Left renal cortex interstitium (tissue), 4 donors: Measurements from ENCODE around the gene DPH3. TPM values are rescaled to one million over a fixed set of nuclear protein-coding genes. Genes with fewer than 3 reads are reported as not detected.

ENCODE experiments used
- DNase-seq, 4 donors: peaks; one replicate each; pipeline ENCODE4 v3.0.0-alpha.2; 2013; ENCODE audit warnings: low read depth in 4 of 4, low spot score in 2 of 4, missing footprints in 1 of 4
- polyA plus RNA-seq, 4 donors: library from polyadenylated mRNA; unstranded; fragments of 120-200 nt; gene quantifications; one replicate each; pipeline ENCODE4 v1.2.1, GENCODE V29; 2013; ENCODE audit not compliant: insufficient read length in 4 of 4

Gene DPH3
- polyA plus RNA-seq, 4 donors: 21.0 to 27.0 (median 25.7) TPM

GRCh38 chr3:16236856-16237393 lies 27.8 kb downstream of the DPH3 start:
- DNase-seq: no peak

- no peak for DNase-seq
These were observed 28.6 kb downstream of the DPH3 start for GRCh38 chr3:16236030-16236639.

- no peak for DNase-seq
These were observed 30.5 kb downstream of the DPH3 start for GRCh38 chr3:16234281-16234680.

GRCh38 chr3:16233806-16234205 lies 30.9 kb downstream of the DPH3 start:
- no peak for DNase-seq

GRCh38 chr3:16231983-16232382 lies 32.8 kb downstream of the DPH3 start:
- DNase-seq: no peak

- no peak for DNase-seq
These were observed 35.1 kb downstream of the DPH3 start for GRCh38 chr3:16229681-16230080.

GRCh38 chr3:16227566-16227965 lies 37.2 kb downstream of the DPH3 start:
- no peak for DNase-seq

GRCh38 chr3:16224325-16224724 lies 40.4 kb downstream of the DPH3 start:
- no peak for DNase-seq

GRCh38 chr3:16222547-16222946 lies 42.2 kb downstream of the DPH3 start:
- no peak for DNase-seq

GRCh38 chr3:16221990-16222389 lies 42.8 kb downstream of the DPH3 start:
- DNase-seq: no peak

GRCh38 chr3:16219777-16220176 lies 45.0 kb downstream of the DPH3 start:
- no peak for DNase-seq

GRCh38 chr3:16216373-16216935 lies 48.3 kb downstream of the DPH3 start:
- no peak for DNase-seq

GRCh38 chr3:16214366-16214765 lies 50.4 kb downstream of the DPH3 start:
- no peak for DNase-seq

- DNase-seq: no peak
These were observed 53.4 kb downstream of the DPH3 start for GRCh38 chr3:16211176-16211904.

Other genes starting within 250 kb of the DPH3 start
- gene GALNT15, start 90.3 kb downstream of the DPH3 start, polyA plus RNA-seq: 1 to 10 TPM; 2.1 to 3.9 (median 2.4) TPM
- 10 to 100 TPM; 15.4 to 19.8 (median 17.4) TPM for gene OXNAD1, start 269 bp upstream of the DPH3 start, polyA plus RNA-seq
- gene RFTN1, start 248.8 kb upstream of the DPH3 start, polyA plus RNA-seq: 10 to 100 TPM; 30.2 to 35.5 (median 32.5) TPM